NB4 (cell line): ENCODE results near the gene ST6GALNAC1.

Experiments used
- MYC ChIP-seq: IDR thresholded peaks from 2 replicates; pipeline ENCODE4 v1.6.1; 2011; ENCODE audit warnings: low read depth, low read length
- POLR2A ChIP-seq: IDR thresholded peaks from 2 replicates; pipeline ENCODE4 v1.6.1; 2011; ENCODE audit warnings: mild to moderate bottlenecking; ENCODE audit not compliant: insufficient read length; ENCODE audit errors: extremely low read depth
- TF ChIP-seq, protein P1 (sequence below): IDR thresholded peaks from one replicate; pipeline ENCODE4 v1.5.1; 2012; ENCODE audit warnings: low read depth, low read length
- TF ChIP-seq, protein P2 (sequence below): IDR thresholded peaks from 2 replicates; pipeline ENCODE4 v1.6.1; 2011; ENCODE audit warnings: low read depth, low read length

DNA sequence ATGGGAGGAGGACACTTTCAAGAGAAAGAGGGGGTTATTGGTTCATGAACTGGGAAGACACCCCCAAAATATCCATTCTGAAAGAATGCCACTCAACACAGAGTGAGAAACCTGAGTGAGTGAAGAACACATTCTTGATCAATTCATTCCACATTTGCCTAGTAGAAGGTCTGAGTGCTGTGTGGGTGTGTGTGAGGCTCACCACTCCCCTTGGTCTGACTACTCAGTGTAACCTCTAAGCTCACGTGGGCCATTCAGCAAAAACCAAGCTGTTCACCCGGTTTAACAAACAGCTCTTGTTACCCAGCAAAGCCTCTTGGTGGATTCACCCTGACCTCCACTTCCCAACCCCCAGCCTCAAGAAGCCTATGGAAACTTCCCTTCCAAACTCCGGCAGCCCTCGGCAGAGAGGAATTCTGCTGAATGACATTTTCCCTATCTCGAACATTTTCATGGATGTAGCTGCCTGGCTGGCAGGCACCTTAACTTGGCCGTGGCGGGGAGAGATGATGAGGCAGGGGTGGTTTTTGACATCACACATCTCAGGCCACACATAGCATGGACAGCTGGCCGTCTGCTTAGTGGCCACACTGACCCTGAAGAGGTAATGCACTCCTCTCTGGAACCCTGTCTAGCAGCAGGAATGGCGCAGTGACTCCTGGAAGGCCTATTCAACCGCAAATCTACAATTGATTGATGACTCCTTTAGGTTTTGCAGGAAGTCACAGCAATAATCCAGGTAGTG is 11.6 kb downstream of the ST6GALNAC1 start:
- TF ChIP-seq, protein P1, sequence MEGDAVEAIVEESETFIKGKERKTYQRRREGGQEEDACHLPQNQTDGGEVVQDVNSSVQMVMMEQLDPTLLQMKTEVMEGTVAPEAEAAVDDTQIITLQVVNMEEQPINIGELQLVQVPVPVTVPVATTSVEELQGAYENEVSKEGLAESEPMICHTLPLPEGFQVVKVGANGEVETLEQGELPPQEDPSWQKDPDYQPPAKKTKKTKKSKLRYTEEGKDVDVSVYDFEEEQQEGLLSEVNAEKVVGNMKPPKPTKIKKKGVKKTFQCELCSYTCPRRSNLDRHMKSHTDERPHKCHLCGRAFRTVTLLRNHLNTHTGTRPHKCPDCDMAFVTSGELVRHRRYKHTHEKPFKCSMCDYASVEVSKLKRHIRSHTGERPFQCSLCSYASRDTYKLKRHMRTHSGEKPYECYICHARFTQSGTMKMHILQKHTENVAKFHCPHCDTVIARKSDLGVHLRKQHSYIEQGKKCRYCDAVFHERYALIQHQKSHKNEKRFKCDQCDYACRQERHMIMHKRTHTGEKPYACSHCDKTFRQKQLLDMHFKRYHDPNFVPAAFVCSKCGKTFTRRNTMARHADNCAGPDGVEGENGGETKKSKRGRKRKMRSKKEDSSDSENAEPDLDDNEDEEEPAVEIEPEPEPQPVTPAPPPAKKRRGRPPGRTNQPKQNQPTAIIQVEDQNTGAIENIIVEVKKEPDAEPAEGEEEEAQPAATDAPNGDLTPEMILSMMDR, result no peak
- TF ChIP-seq, protein P2, sequence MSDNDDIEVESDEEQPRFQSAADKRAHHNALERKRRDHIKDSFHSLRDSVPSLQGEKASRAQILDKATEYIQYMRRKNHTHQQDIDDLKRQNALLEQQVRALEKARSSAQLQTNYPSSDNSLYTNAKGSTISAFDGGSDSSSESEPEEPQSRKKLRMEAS, result no peak
- TF ChIP-seq POLR2A (no peak), MYC (no peak)
